ENCODE results near the gene TWIST1. TPM values are rescaled to one million over a fixed set of nuclear protein-coding genes. Genes with fewer than 3 reads are reported as not detected.

TWIST1 gene
- total RNA-seq, 1 experiment from 2014 or later, result not detected

- no peak overlapping the region; a peak in 1 of 5 replicates for H3K4me3 Mint-ChIP-seq
- no peak overlapping the region for H3K23ac ChIP-seq (ENCODE audit: insufficient read length, low read depth, low read length)
- H3K4me1 ChIP-seq (ENCODE audit: insufficient read depth, low read length), result no peaks in the 10 kb centered on the region; the same call in 1 of the 2 replicates
- peaks cover 30 to 45% of the 10 kb centered on the region in 2 experiments for H3K4me1 Mint-ChIP-seq
- H3K9ac ChIP-seq (ENCODE audit: extremely low read depth, insufficient read length, low read length), result no peak overlapping the region
- no peak overlapping the region for H3K27ac ChIP-seq (ENCODE audit: insufficient read length, low read depth, low read length)
- H2BK12ac ChIP-seq (ENCODE audit: insufficient read length, low read depth, low read length), result no peak overlapping the region
- H2BK120ac ChIP-seq (ENCODE audit: low read depth, low read length, poor library complexity, severe bottlenecking), result no peak overlapping the region
- H4K8ac ChIP-seq (replicated peaks; ENCODE audit: insufficient read length, low read depth, low read length), result no peak overlapping the region
- H3K27me3 Mint-ChIP-seq (ENCODE audit: low read depth), result peaks cover 74% of the 10 kb centered on the region
- H3K36me3 Mint-ChIP-seq (ENCODE audit: insufficient read depth in 1 of 3, low read depth in 3 of 3), result no peaks in the 10 kb centered on the region
- H3K27ac Mint-ChIP-seq, result no peak overlapping the region
- no peak overlapping the region for H3K56ac ChIP-seq (ENCODE audit: insufficient read length, low read depth, low read length)
- no peaks in the 10 kb centered on the region for H4K20me1 ChIP-seq (ENCODE audit: control insufficient read depth, insufficient read depth, insufficient read length)
- no peak for TF ChIP-seq CTCF (conservative IDR thresholded peaks at IDR 0.05)
- no peak overlapping the region for H3K18ac ChIP-seq (ENCODE audit: insufficient read length, low read depth, low read length)
- no peak overlapping the region for H2BK15ac ChIP-seq (ENCODE audit: low read depth, low read length)
- H3K9me3 Mint-ChIP-seq, result peaks cover 0 to 4% of the 10 kb centered on the region in 2 experiments; a peak in 1 of 5 replicates
- no peak overlapping the region for H4K5ac ChIP-seq (ENCODE audit: insufficient read length, low read depth, low read length)
- no peaks in the 10 kb centered on the region for H3K79me1 ChIP-seq (ENCODE audit: insufficient read depth, low read depth, low read length, poor library complexity, severe bottlenecking)
- no peaks in the 10 kb centered on the region for H3K9me3 ChIP-seq (ENCODE audit: control insufficient read depth, low read depth, low read length)
- H3K79me2 ChIP-seq (ENCODE audit: insufficient read depth, low read length), result no peaks in the 10 kb centered on the region
- no peak overlapping the region for H3K4ac ChIP-seq (ENCODE audit: low read depth, low read length)
- no peak for DNase-seq
- H2AK5ac ChIP-seq (ENCODE audit: insufficient read length, low read length), result no peak overlapping the region
- WGBS (ENCODE audit: extremely low coverage, insufficient read length, low lambda C conversion rate), result no CpG with 5 or more reads among the region's 4 CpGs
- H3K23me2 ChIP-seq (ENCODE audit: insufficient read length, low read depth, low read length, poor library complexity, severe bottlenecking), result peaks cover 20% of the 10 kb centered on the region
- H3T11ph ChIP-seq (ENCODE audit: low read length), result no peak overlapping the region
- H3K14ac ChIP-seq (ENCODE audit: insufficient read depth, low read length), result no peak overlapping the region
- no peak overlapping the region for H2AFZ ChIP-seq (ENCODE audit: low read length)
- no peak overlapping the region for H4K91ac ChIP-seq (ENCODE audit: insufficient read length, low read depth, low read length)
- no peak overlapping the region for H3K4me2 ChIP-seq (ENCODE audit: insufficient read depth, insufficient read length, low read length)
- H3K27me3 ChIP-seq (ENCODE audit: insufficient read depth, low read length), result peaks cover 30% of the 10 kb centered on the region
- H2BK20ac ChIP-seq (ENCODE audit: low read depth, low read length, poor library complexity, severe bottlenecking), result no peak overlapping the region
- H2BK5ac ChIP-seq (ENCODE audit: insufficient read length, low read length), result no peak overlapping the region
Measured at GRCh38 chr7:19146699-19147098, 29.3 kb upstream of the TWIST1 start.
